RPMI7951 (cell line): ENCODE measurements around the gene GARIN5A. TPM values are rescaled to one million over a fixed set of nuclear protein-coding genes. Genes with fewer than 3 reads are reported as not detected.

Source experiments
- DNase-seq: peaks from one replicate; pipeline ENCODE4 v3.0.0-alpha.2; 2012; ENCODE audit warnings: low read depth
- total RNA-seq: library from RNA; depleted of rRNA; stranded (reverse); fragments of >200 nt; shearing (Covaris generic); gene quantifications from 2 replicates; pipeline ENCODE4 v1.2.3, GENCODE V29; 2014

The GARIN5A gene
- total RNA-seq, 1 experiment from 2014 or later = not detected

- DNase-seq = no peak
Observed at GRCh38 chr19:50488389-50489194, 11.9 kb upstream of the GARIN5A start.

- peak; percentile 31 for DNase-seq
Observed at GRCh38 chr19:50486823-50487515, 10.3 kb upstream of the GARIN5A start.

- no peak for DNase-seq
Observed at GRCh38 chr19:50485284-50485955, 8.8 kb upstream of the GARIN5A start.

GRCh38 chr19:50482916-50483315 is 6.3 kb upstream of the GARIN5A start:
- no peak for DNase-seq

- DNase-seq = no peak
Observed at GRCh38 chr19:50482271-50482855, 5.7 kb upstream of the GARIN5A start.

- DNase-seq = no peak
Observed at GRCh38 chr19:50481351-50482149, 4.9 kb upstream of the GARIN5A start.

GRCh38 chr19:50480281-50481111 is 3.8 kb upstream of the GARIN5A start:
- no peak for DNase-seq

- DNase-seq = no peak
Observed at GRCh38 chr19:50479761-50480251, 3.2 kb upstream of the GARIN5A start.

- DNase-seq = peak; percentile 33
Observed at GRCh38 chr19:50478901-50479715, 2.5 kb upstream of the GARIN5A start.

GRCh38 chr19:50477751-50478515 is 1.3 kb upstream of the GARIN5A start:
- no peak for DNase-seq

GRCh38 chr19:50476907-50477238 is 225 bp upstream of the GARIN5A start:
- DNase-seq = no peak

- DNase-seq = no peak
Observed at GRCh38 chr19:50475736-50476223, 868 bp downstream of the GARIN5A start.

- no peak for DNase-seq
Observed at GRCh38 chr19:50475101-50475568, 1.5 kb downstream of the GARIN5A start.

- peak; percentile 15 for DNase-seq
Observed at GRCh38 chr19:50473336-50473735, 3.3 kb downstream of the GARIN5A start.

GRCh38 chr19:50468818-50469217 is 7.8 kb downstream of the GARIN5A start:
- no peak for DNase-seq

GRCh38 chr19:50467566-50467965 is 9.1 kb downstream of the GARIN5A start:
- DNase-seq = no peak

- DNase-seq = no peak
Observed at GRCh38 chr19:50466706-50467039, 10.0 kb downstream of the GARIN5A start.

- peak; percentile 37 for DNase-seq
Observed at GRCh38 chr19:50465986-50466705, 10.5 kb downstream of the GARIN5A start.
